Cerebellar cortex (tissue), 1 donor: Measurements from ENCODE around the gene SEMA3C.

Experiments used
- DNase-seq: peaks from one replicate; pipeline ENCODE4 v3.0.0-alpha.2; 2015; ENCODE audit warnings: low spot score

SEMA3C gene

DNA sequence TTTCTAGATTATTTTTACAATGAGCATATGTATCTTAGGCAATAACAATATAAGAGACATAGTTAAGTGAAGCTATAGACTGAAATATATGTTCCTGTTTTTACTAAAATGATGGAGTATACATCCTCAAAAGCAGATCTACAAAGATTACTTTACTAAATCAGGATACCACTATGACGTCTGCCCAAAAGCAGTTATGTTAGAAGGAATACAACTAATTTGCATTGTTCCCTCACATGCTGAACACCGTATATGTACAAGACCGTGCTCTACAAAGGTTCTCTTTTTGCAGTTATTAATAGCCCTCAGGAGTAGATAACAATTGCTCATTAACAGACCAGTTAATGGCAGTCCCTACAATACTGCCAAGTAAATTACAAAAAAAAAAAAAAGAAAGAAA lies 143.0 kb downstream of the SEMA3C start:
- DNase-seq, result no peak

- no peak for DNase-seq
Measured at GRCh38 chr7:80775482-80775881, 143.4 kb downstream of the SEMA3C start.

DNA sequence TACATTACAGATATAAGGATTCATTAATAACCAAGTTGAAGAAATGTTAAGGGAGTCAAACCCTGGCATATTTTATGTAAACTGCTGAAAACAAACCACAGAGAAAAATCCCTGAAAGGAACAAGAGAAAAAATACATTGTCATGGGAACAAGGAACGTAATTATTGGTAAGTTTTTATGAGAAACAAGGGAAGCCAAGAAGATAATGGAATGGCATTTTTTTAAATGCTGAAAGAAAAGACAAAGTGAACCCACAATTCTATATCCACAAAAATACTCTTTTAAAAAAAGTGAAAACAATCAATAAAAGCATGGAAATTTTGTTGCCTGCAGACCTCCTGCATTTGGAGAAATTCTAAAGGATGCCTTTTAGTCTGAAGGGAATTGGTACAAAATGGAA lies 144.0 kb downstream of the SEMA3C start:
- no peak for DNase-seq

- no peak for DNase-seq
Measured at GRCh38 chr7:80773787-80774508, 144.9 kb downstream of the SEMA3C start.

DNA sequence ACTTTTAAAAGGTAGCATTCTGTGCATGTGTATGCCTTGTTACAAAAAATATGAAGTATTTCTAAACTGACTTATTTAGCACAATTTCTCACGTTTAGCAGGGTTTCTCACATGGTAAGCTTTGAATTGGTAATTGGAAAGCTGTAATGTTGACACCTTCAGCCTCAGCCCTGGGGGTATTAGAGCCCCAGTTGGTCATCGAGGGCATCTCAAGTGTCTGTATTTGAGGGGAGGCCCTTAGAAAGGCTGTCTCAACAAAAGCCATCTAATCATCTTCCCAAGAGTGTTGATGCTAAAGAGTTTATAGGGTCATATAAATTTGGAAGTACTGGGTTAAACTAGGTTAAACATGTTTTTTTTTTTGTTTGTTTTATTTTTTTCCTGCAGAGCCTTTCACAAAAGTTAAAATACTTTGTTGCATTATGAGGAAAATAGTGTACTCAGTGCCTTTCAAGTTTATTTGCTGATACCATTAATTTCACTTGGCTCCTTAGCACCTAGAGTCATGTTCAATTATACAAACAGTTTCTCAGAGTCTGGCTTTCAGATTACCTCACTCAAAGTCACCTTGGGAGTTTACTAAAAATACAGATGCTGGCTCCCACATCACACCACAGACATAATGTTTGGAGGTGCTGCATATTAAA lies 146.4 kb downstream of the SEMA3C start:
- no peak for DNase-seq

DNA sequence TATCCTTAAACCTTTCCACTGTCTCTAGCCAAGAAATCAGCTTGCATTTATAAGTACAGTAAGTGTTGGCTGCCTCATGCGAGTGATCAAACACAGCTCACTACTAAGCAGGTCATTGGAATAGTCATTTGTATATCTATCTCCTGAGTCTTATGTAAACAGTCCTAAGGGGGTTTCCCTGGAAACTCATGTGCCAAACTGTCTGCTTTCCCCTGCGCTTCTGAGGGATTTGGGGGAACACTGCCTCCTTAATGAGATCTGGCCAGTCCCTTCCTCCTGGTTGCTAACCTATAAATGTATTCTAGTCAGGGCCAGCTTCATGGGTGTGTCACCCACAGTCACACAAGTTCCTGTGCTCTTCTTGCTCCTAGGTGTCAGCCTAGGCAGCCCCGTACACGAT lies 147.3 kb downstream of the SEMA3C start:
- no peak for DNase-seq

- DNase-seq, result no peak
Measured at GRCh38 chr7:80770675-80771081, 148.2 kb downstream of the SEMA3C start.

- DNase-seq, result no peak
Measured at GRCh38 chr7:80770061-80770460, 148.8 kb downstream of the SEMA3C start.

- no peak for DNase-seq
Measured at GRCh38 chr7:80768756-80769155, 150.1 kb downstream of the SEMA3C start.

DNA sequence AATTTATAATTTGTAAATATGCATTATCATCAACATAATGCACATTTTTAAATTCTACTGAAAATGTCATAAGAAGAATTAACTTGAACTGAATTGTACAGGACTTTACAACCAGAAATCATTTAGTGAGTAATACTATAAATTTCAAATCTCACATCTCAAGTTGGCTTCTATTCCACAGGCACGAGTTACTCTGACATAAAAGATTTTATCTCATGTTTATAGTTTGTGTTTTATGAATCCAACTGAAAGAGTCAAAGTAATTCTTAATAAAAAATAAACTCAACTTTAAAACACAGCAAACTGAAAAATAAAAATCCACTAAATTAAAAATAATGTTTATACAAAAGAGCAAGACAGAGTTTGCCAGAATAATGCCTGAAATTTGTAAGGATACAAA lies 151.2 kb downstream of the SEMA3C start:
- no peak for DNase-seq

DNA sequence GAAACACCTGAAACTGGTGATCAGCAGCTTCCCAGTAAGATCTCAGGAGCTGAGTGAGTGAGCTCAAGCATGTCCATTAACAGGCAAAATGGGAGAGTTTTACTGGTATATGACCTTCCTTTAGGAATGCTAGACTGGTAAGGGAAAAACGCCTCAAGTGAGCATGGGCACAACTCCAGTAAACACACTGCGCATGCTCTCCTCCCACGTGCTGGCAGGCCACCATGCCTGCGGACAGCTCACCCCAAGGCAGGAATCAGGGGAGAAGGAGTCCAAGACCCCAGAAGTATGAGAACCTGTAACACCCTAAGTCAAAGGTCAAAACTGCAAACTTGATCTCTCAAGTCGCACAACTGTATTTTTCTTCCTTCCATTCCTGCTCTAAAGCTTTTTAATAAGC lies 152.1 kb downstream of the SEMA3C start:
- no peak for DNase-seq

GRCh38 chr7:80764132-80764531 lies 154.7 kb downstream of the SEMA3C start:
- no peak for DNase-seq

DNA sequence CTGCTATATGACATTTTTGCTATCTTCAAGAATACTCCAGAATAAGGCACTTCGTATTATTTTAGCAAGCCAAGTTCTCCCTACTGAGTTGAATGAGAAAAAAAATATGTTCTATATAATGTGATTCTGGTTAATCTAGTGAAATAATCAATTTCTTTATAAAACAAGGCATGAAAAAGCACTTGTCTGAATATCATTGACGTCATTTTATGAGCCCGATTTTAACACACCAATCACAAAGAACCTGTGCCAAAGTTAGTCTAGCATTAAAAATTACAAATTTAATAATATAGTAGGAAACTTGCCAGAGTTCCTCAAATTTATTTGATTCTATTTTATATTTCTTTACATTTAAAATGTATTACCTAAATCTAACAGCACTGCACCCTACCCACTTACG lies 155.1 kb downstream of the SEMA3C start:
- DNase-seq, result no peak

- no peak for DNase-seq
Measured at GRCh38 chr7:80763289-80763688, 155.6 kb downstream of the SEMA3C start.

DNA sequence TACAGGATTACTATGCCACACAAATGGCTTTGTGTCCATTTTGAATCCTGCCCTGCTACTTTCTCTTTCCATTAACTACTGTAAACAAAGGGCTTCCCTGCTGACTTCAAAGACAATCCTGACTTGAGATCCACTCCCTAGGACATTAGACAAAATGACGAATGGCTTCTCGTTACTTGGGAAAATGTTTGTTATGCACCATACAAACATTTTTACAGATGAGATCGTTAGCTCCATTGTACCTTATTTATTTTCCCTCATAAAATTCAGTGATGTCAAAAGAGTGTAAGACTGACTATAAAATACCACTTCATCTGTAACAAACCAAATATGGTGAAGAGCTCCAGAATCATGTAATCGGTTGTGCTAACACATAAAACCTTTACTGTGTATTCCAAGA lies 158.6 kb downstream of the SEMA3C start:
- DNase-seq, result no peak

DNA sequence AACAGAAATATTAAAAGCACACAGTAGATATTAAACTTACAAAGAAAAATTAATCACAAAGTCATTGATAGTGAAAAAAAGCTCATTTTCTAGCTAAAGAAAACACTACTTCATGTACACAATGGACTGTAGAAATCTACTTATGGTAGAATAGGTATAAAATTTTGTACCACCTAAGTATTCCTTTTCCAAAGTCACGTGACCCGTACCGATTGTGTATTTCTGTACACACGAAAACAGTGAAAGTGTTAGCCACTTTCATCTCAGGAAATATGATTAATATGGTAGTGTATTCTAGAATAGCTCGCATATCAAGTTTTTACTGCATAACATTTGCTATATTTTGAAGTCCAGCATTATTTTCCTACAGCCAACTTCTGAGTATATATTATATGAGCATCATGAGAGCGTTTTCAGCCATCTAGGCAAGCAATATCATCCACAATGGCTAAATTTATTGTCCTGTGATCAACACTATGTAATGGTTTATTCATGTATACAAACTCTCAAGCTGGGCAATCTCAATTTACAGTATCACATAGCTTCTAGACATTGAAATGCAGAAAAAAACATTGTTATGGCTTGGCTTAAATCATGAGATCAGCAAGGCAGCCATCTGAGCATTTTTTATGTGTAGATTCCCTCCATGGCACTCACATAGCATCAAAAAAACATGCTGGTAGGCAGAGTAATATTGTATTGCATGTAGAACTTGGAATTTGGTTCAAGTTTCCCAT lies 165.7 kb downstream of the SEMA3C start:
- DNase-seq, result no peak

DNA sequence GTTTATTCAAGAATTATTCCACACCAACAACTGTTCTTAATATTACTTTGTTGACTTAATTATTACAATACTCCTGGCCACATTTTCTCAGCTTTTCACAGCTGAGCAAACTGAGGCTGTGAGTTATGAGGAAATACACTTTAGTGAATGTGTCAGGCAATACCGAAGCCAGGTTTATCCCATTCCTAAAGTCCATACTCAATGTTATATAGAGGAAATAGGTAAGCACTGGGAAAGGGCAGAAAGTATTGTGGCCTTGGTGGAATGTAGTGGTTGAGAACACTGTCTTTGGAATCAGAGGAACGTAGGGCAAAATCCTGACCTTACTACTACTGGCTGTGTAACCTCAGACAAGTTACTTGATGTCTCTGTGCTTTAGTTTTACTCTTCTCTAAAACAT lies 169.6 kb downstream of the SEMA3C start:
- no peak for DNase-seq

DNA sequence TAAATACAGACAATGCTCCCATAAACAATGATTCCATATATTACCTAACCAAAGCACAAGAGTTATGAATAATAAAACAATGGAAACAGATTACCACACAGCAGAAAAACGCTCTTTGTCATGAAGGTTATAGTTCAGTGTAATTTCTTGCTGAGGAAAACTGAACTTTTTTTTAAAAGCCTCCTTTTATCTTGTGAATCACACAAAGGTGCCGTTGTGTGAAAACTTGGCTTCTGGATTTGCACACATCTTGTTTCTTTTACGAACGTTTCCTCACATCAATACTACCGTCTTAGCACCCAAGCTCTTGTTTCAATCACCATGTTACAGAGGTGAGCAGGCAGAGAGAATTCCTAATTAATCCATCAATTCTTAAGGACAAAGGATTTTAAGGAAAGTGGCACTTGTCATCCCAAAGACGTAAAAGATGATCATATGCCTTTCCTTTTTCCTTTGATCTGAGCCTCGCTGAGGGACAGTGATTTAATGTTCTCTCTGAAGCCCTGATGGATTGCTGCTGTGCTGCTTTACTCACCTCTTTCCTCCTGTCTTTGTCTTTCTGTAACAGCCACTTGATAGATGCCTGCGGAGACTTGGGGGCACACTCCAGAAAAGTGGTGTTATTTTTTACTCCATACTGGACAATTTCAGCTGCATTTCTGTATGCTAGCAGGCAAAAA lies 170.3 kb downstream of the SEMA3C start:
- DNase-seq, result no peak

- no peak for DNase-seq
Measured at GRCh38 chr7:80740778-80741545, 177.9 kb downstream of the SEMA3C start.

- DNase-seq, result no peak
Measured at GRCh38 chr7:80736371-80737125, 182.3 kb downstream of the SEMA3C start.

GRCh38 chr7:80735330-80735729 lies 183.5 kb downstream of the SEMA3C start:
- DNase-seq, result no peak
